HepG2 (cell line): ENCODE data around the gene PTK7. TPM values are rescaled to one million over a fixed set of nuclear protein-coding genes. Genes with fewer than 3 reads are reported as not detected.

Experiments
- CBFB ChIP-seq: sonication (generic); formaldehyde crosslinking; IDR thresholded peaks from 2 replicates; pipeline ENCODE4 v1.4.0; 2020; ENCODE audit warnings: missing genetic modification reagents
- CCDC6 ChIP-seq: sonication (generic); formaldehyde crosslinking; IDR thresholded peaks from 2 replicates; pipeline ENCODE4 v1.8.1; 2022; ENCODE audit warnings: mild to moderate bottlenecking, missing genetic modification reagents, moderate library complexity
- EP300 ChIP-seq, 3 experiments: sonication (generic) in 1 of 3; formaldehyde crosslinking in 1 of 3; IDR thresholded peaks; 2 replicates each; pipeline versions ENCODE4 v1.5.1 to v1.6.1; 2011 to 2020; ENCODE audit warnings: low read depth in 2 of 3, low read length in 2 of 3, borderline replicate concordance in 1 of 3, improper control_type of control experiment in 1 of 3, mild to moderate bottlenecking in 1 of 3, missing genetic modification reagents in 1 of 3, moderate library complexity in 1 of 3
- HMG20B ChIP-seq: conservative IDR thresholded peaks from 2 replicates; pipeline ENCODE4 v1.6.1; 2016; ENCODE audit warnings: missing genetic modification reagents, missing compliant biosample characterization
- KLF9 ChIP-seq: IDR thresholded peaks from 2 replicates; pipeline ENCODE4 v1.6.1; 2016; ENCODE audit warnings: low read depth
- MAFK ChIP-seq, 2 experiments: IDR thresholded peaks in 1 of 2; conservative IDR thresholded peaks in 1 of 2; 2 replicates each; pipeline ENCODE4 v1.6.1; 2011; ENCODE audit warnings: improper control_type of control experiment in 2 of 2, low read length in 2 of 2
- NFE2 ChIP-seq: sonication (generic); formaldehyde crosslinking; IDR thresholded peaks from 2 replicates; pipeline ENCODE4 v1.4.0; 2020; ENCODE audit warnings: missing genetic modification reagents
- RCOR2 ChIP-seq: IDR thresholded peaks from 2 replicates; pipeline ENCODE4 v1.6.1; 2016; ENCODE audit warnings: missing biosample characterization, missing genetic modification reagents
- RFXAP ChIP-seq: sonication (generic); formaldehyde crosslinking; IDR thresholded peaks from 2 replicates; pipeline ENCODE4 v1.4.0; 2020; ENCODE audit warnings: missing genetic modification reagents, borderline replicate concordance
- SMAD9 ChIP-seq: sonication (generic); formaldehyde crosslinking; IDR thresholded peaks from 2 replicates; pipeline ENCODE4 v1.5.1; 2020; ENCODE audit warnings: mild to moderate bottlenecking, missing genetic modification reagents
- SNRNP70 ChIP-seq: fragments of 200-400 bp; formaldehyde crosslinking; IDR thresholded peaks from 2 replicates; pipeline ENCODE4 v1.6.1; 2017; ENCODE audit warnings: mild to moderate bottlenecking, low read depth, low read length, moderate library complexity
- YY1 ChIP-seq: IDR thresholded peaks from 2 replicates; pipeline ENCODE4 v1.6.1; 2011; ENCODE audit warnings: low read length, low read depth, moderate library complexity, mild to moderate bottlenecking; ENCODE audit not compliant: insufficient read depth, insufficient replicate concordance
- ZBTB1 ChIP-seq: sonication (generic); formaldehyde crosslinking; IDR thresholded peaks from 2 replicates; pipeline ENCODE4 v1.4.0; 2020; ENCODE audit warnings: missing genetic modification reagents, borderline replicate concordance
- ZNF446 ChIP-seq: sonication (generic); formaldehyde crosslinking; IDR thresholded peaks from 2 replicates; pipeline ENCODE4 v1.5.0; 2020; ENCODE audit warnings: mild to moderate bottlenecking, missing genetic modification reagents
- ZNF510 ChIP-seq: sonication (generic); formaldehyde crosslinking; IDR thresholded peaks from 2 replicates; pipeline ENCODE4 v1.4.0; 2020; ENCODE audit warnings: low read depth, mild to moderate bottlenecking, missing genetic modification reagents
- ZNF556 ChIP-seq: sonication (generic); formaldehyde crosslinking; IDR thresholded peaks from 2 replicates; pipeline ENCODE4 v1.4.0; 2020; ENCODE audit warnings: mild to moderate bottlenecking, missing genetic modification reagents, borderline replicate concordance
- ZNF572 ChIP-seq: sonication (generic); formaldehyde crosslinking; IDR thresholded peaks from 2 replicates; pipeline ENCODE4 v1.5.1; 2020; ENCODE audit warnings: mild to moderate bottlenecking, missing genetic modification reagents
- ZNF724P ChIP-seq: sonication (generic); formaldehyde crosslinking; IDR thresholded peaks from 2 replicates; pipeline ENCODE4 v1.8.0; 2022; ENCODE audit warnings: missing genetic modification reagents, borderline replicate concordance
- ZNF781 ChIP-seq: sonication (generic); formaldehyde crosslinking; IDR thresholded peaks from 2 replicates; pipeline ENCODE4 v1.5.1; 2020; ENCODE audit warnings: borderline replicate concordance, mild to moderate bottlenecking, missing genetic modification reagents; ENCODE audit errors: not compliant biosample characterization
- ZSCAN29 ChIP-seq: sonication (generic); formaldehyde crosslinking; conservative IDR thresholded peaks from 2 replicates; pipeline ENCODE4 v1.4.0; 2020; ENCODE audit warnings: mild to moderate bottlenecking, missing genetic modification reagents
- polyA plus RNA-seq, 8 experiments: library from polyadenylated mRNA; depleted of rRNA in 3 of 8; stranded (reverse) in 7 of 8; unstranded in 1 of 8; fragments of >200 nt; fragmentation: Illumina TruSeq in 4 of 8; extraction: Trizol in 4 of 8; gene quantifications; 2 replicates each; pipeline versions ENCODE4 v1.2.1 to v1.2.3, GENCODE V29; 2011 to 2016; ENCODE audit warnings: low read depth in 4 of 8, missing spikeins in 1 of 8, mixed read lengths in 1 of 8; ENCODE audit not compliant: insufficient read depth in 1 of 8
- total RNA-seq, 5 experiments: library from RNA; depleted of rRNA; stranded (reverse); fragments of >200 nt; fragmentation: Illumina TruSeq; extraction: Trizol; gene quantifications; 2 replicates each; pipeline ENCODE4 v1.2.3, GENCODE V29; 2016; ENCODE audit warnings: low read depth in 1 of 5
- TF ChIP-seq, protein P1 (sequence below): sonication (generic); formaldehyde crosslinking; IDR thresholded peaks from 2 replicates; pipeline ENCODE4 v1.8.0; 2022; ENCODE audit warnings: missing genetic modification reagents, mild to moderate bottlenecking, moderate library complexity, borderline replicate concordance
- TF ChIP-seq, protein P2 (sequence below): sonication (generic); formaldehyde crosslinking; IDR thresholded peaks from 2 replicates; pipeline ENCODE4 v1.4.0; 2020; ENCODE audit warnings: missing genetic modification reagents

The PTK7 gene
- total and polyA plus RNA-seq, 2 of the 13 experiments (the other 11 are each of a cell fraction or from before 2014, with no cell fraction given): 98.5 to 99.8 TPM

DNA sequence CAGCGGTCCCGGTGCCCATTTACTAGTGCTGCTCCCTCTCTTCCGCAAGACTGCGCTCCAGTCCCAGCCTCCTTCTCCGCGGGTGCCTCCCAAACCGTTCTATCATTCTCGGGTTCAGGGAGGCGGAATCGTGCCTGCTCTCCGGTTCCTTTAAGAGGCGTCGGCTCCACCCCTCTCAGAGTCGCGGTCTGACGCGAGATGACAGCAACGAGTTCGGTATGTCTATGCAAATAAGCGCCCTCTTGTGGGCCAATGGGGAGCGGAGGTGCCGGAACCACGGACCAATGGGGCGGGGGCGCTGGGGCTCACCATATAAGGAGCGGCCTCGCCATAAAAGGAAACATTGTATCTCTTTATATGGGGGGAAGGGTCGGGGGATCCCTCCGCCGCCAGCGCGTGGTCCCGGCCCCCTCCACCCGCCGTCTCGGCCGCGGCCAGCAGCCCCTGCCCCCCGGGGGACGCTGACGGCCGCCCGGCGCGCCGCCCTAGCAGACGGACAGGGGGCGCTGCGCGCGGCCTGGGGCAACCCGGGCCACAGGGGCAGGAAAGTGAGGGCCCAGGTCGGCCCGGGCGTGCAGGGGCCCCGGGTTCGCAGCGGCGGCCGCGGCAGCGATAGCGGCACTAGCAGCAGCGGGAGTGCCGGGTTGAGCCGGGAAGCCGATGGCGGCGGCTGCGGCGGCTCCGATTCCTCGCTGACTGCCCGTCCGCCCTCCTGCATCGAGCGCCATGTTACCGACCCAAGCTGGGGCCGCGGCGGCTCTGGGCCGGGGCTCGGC, 95.0 kb downstream of the PTK7 start, which contains the start of gene SRF (continued):
- TF ChIP-seq ZNF781 (CRISPR knock-in tag) (no peak), HMG20B (CRISPR knock-in tag) (no peak), EP300 (IDR thresholded peaks at IDR 0.05; ENCODE audit: low read depth in 2 of 2, low read length in 2 of 2) (peak; percentile 37 to 77), EP300 (CRISPR knock-in tag; IDR thresholded peaks at IDR 0.05; ENCODE audit: borderline replicate concordance) (no peak), ZBTB1 (CRISPR knock-in tag) (no peak), ZNF446 (no peak; the same call in 1 of the 2 replicates), ZNF510 (CRISPR knock-in tag) (peak; percentile 97), MAFK (conservative IDR thresholded peaks at IDR 0.05 in 1 of 2, IDR thresholded peaks at IDR 0.05 in 1 of 2; ENCODE audit: low read length in 2 of 2) (no peak), SMAD9 (CRISPR knock-in tag) (no peak), YY1 (peak; percentile 89), CBFB (CRISPR knock-in tag) (no peak), ZNF572 (CRISPR knock-in tag) (no peak), RCOR2 (CRISPR knock-in tag) (0 out of 2 replicates have a peak, but pooled peaks have one; percentile 29), NFE2 (CRISPR knock-in tag) (no peak), CCDC6 (CRISPR knock-in tag) (no peak), RFXAP (CRISPR knock-in tag) (peak; percentile 84), KLF9 (CRISPR knock-in tag) (no peak), SNRNP70 (no peak), ZNF556 (CRISPR knock-in tag) (peak; percentile 74; the same call in 1 of the 2 replicates), ZSCAN29 (CRISPR knock-in tag) (no peak; the same call in 1 of the 2 replicates), ZNF724P (CRISPR knock-in tag) (no peak; the same call in 1 of the 2 replicates)
- TF ChIP-seq, protein P1, sequence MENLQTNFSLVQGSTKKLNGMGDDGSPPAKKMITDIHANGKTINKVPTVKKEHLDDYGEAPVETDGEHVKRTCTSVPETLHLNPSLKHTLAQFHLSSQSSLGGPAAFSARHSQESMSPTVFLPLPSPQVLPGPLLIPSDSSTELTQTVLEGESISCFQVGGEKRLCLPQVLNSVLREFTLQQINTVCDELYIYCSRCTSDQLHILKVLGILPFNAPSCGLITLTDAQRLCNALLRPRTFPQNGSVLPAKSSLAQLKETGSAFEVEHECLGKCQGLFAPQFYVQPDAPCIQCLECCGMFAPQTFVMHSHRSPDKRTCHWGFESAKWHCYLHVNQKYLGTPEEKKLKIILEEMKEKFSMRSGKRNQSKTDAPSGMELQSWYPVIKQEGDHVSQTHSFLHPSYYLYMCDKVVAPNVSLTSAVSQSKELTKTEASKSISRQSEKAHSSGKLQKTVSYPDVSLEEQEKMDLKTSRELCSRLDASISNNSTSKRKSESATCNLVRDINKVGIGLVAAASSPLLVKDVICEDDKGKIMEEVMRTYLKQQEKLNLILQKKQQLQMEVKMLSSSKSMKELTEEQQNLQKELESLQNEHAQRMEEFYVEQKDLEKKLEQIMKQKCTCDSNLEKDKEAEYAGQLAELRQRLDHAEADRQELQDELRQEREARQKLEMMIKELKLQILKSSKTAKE (CRISPR knock-in tag): peak; percentile 61; the same call in 1 of the 2 replicates
- TF ChIP-seq, protein P2, sequence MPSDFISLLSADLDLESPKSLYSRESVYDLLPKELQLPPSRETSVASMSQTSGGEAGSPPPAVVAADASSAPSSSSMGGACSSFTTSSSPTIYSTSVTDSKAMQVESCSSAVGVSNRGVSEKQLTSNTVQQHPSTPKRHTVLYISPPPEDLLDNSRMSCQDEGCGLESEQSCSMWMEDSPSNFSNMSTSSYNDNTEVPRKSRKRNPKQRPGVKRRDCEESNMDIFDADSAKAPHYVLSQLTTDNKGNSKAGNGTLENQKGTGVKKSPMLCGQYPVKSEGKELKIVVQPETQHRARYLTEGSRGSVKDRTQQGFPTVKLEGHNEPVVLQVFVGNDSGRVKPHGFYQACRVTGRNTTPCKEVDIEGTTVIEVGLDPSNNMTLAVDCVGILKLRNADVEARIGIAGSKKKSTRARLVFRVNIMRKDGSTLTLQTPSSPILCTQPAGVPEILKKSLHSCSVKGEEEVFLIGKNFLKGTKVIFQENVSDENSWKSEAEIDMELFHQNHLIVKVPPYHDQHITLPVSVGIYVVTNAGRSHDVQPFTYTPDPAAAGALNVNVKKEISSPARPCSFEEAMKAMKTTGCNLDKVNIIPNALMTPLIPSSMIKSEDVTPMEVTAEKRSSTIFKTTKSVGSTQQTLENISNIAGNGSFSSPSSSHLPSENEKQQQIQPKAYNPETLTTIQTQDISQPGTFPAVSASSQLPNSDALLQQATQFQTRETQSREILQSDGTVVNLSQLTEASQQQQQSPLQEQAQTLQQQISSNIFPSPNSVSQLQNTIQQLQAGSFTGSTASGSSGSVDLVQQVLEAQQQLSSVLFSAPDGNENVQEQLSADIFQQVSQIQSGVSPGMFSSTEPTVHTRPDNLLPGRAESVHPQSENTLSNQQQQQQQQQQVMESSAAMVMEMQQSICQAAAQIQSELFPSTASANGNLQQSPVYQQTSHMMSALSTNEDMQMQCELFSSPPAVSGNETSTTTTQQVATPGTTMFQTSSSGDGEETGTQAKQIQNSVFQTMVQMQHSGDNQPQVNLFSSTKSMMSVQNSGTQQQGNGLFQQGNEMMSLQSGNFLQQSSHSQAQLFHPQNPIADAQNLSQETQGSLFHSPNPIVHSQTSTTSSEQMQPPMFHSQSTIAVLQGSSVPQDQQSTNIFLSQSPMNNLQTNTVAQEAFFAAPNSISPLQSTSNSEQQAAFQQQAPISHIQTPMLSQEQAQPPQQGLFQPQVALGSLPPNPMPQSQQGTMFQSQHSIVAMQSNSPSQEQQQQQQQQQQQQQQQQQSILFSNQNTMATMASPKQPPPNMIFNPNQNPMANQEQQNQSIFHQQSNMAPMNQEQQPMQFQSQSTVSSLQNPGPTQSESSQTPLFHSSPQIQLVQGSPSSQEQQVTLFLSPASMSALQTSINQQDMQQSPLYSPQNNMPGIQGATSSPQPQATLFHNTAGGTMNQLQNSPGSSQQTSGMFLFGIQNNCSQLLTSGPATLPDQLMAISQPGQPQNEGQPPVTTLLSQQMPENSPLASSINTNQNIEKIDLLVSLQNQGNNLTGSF (CRISPR knock-in tag): peak; percentile 84
